GM18519 (cell line): Measurements from ENCODE around the gene CIB4.

ENCODE experiments used
- ATAC-seq: cut with Tn5 transposase; IDR thresholded peaks from one replicate; pipeline ENCODE4 v1.9.1; 2021; ENCODE audit warnings: mild to moderate bottlenecking, moderate library complexity; ENCODE audit not compliant: unreplicated experiment, low FRiP score

Gene CIB4

DNA sequence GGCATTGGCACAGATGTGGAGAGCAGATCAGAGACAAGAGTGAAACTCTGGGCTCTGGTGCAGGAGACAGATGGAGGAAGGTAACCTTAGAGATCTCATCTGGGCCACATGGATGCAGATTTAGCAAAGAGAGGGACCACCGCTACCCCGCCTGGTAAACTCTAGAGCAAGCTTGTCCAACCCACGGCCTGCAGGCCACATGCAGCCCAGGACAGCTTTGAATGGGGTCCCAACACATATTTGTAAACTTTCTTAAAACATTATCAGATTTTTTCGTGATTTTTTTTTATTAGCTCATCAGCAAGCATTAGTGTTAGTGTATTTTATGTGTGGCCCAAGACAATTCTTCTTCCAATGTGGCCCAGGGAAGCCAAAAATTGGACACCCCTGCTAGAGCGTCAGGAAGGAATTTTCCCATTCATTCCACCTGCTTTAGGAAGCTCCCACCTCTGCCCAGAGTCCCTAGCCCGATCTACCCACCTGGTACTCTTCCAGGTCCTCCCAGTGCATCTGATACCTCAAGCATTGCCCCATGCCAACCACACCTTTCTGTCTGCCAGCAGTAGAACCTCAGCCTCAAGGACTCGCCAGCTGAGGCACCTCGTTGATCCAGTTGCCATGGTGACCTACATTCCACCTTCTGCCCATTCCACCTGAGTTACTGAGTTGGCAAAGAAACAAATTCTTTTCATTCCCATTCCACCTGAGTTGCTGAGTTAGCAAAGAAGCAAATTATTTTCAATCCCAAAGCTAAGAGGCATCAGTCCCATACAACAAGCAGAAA, at the start of gene CIB4:
Gene CIB4 (minus strand): TSS at position 586 of the 784 bp plus-strand sequence. CDS start 52 bp downstream, at position 534.
- ATAC-seq = no peak

DNA sequence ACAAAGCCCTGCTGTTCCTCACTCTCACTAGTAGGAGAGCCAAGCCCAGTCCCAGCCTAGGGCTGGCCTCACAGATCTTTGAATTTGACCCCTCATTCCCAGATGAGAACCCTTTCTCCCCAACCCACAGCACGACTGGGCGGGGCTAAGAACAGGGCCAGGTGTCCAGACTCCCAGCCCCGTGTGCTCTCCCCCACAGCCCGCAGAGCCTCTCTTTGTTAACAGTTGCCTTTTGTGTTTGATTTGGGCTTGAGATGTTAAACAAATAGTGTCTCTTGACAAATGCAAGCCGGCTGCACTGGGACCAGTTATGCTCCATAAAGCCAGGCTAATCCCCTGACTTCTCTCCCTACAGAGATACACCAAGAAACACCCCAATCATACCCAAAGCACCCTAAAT, 46.6 kb upstream of the CIB4 start:
- ATAC-seq = no peak

DNA sequence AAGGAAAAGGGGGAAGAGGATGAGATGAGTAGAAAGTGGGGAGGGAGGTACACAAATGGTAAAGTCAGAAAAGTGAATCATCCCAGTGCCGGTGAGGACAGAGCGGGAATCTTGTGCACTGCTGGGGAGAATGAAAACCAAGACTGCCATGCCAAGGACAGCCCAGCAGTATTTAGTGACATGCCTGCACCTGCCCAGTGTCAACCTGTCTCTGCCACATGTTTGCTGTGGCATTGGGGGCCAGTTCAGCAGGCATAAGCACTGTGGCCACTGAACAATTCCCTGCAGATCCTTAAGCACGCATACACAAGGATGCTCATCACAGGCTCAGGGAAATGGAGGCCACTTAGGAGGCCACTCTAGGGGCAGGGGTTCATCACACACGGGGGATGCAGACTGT, 46.2 kb upstream of the CIB4 start:
- no peak for ATAC-seq

DNA sequence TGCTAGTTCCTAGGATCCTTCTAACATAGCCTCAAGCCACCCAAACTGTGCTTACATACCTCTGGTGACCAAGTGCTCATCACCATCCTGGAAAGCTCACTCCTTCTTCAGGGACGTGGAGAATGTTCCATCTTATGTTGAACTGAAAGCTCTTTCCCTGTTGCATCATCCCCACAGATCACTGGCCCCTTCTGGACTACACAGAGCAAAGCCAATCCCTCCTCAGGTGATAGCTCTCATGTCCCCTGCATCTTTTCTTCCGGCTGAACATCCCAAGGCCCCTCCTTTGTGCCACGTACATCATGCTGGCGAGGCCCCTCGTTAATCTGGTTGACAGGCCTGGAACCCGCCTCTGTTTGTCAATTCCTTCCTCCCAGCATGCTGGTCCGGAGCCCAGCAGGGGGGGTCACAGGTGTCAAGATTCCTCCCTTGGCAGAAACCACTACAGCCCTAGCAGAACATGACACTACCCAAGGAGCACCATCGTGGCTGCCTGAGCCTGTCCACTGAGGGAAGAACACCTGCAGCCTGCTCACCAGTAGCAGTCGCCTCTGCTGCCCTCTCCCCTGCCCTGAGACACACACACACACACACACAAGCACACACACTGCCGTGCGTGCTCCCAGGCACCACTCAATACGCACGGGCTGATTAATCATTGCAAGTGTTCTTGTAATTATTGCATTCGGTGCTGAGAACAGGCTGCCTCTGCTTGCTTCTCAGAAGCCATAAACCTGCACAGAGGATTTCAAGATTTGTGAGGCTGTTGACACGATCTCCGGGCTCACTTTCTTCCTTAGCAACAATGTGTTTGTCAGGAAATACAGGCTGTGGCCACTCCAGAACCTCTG, 45.0 kb upstream of the CIB4 start:
- ATAC-seq = no peak

DNA sequence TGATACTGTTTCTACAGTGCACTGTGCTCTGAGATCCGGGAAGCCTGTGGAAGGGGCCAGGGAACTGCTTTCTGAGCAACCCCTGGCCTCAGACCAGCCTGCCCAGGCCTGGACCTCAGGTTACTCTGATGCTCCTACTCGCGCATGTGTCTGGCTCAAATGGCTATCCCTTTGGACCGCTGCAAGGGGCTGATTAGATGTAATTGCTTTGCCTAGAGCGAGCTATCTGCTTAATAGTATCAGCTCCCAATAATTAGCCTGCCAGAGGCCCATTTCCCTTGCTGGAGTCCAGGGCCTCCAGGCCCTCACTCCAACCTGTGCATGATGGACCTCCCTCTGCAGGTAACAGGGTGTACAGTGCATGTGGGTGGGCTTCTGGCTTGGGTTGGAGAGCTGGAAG, 44.2 kb upstream of the CIB4 start:
- no peak for ATAC-seq

DNA sequence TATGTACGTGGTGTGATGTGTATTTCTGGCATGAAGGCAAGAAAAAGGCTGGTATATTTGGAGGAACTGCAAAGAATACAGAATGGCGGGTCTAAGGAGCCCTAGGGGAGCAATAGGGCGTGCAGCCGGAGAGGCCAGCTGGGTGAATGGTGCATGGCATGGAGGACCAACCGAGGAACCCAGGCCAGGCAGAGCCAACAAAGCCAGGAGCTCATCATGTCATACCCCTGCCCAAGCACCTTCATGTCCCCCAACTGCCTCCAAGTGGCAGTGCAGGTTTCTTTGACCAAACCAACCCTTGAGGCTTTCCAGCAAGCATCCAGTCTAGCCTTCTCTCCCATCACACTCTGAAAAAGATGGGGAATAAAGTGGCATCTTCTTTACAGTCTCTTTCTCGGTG, 42.4 kb upstream of the CIB4 start:
- no peak for ATAC-seq

DNA sequence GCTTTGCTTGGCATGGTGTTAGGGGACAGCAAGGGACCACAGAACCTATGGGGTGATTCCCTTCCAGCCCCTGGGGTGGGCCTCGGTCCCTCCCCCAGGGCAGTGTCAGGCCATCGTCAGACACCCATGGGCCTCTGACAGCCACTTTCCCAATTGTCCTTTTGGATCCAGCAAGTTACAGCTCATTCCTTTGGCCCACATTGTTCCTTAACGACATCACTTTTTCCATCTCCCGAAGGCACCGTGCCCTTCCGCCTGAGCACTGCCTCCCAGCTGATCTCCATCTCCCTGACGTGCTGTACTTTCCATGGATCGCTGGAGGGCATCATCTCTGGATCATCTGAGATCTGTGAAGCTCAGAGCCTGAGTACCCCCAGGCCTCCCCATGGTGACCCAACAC, 41.0 kb upstream of the CIB4 start:
- no peak for ATAC-seq

DNA sequence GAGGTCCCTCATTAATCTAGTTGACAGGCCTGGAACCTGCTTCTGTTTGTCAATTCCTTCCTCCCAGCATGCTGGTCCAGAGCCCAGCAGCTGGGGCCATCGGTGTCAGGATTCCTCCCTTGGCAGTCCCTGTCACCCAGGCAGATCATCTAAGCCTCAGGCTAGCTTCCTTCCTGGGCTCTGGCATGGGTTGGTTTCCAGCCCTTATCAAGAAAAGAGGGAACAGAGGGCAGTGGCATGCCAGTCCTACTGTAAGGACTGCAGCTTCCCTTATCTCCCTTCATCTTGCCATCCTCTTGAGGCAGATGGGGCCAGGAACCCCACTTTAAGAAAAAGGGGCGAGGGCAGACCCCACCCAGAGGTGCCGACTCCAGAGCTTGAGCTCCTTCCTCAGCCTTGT, 40.5 kb upstream of the CIB4 start:
- ATAC-seq = no peak

DNA sequence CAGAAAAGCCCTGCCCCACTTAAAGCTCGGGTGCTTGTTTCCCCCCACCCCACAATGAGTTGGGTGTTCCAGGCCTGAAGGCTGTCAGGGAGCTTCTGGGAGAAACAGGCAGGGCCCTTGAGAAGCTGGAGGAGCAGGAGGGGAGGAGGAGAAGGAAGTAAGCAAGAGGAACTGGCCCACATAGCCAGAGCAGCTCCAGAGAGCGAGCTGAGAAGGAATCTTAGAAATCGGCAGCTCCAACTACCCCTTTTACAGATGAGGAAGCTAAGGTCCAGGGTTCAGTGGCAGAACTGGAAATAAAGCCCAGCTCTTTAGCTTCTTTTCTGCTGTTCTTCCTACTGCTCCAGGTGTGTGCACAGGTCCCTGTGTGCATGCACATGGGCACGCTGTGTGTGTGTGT, 38.7 kb upstream of the CIB4 start:
- no peak for ATAC-seq

DNA sequence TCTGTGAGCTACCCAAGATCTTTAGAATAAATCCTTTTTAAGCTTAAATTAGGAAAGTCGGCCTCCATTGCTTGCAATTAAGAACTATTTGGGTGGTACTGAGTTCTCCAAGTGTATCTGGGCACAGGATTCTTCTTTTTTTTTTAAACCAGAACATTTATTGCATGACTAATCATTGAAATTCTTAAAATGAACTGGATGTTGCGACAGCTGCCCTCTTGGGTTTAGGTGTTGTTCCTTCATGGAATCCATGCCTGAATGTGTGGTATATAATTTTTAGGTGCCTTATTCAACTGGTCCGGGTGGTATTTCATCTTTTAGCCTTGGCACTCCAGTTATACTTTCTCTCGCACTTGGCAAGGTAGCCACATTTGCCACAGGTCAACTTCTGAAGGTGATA, 36.9 kb upstream of the CIB4 start:
- ATAC-seq = no peak

DNA sequence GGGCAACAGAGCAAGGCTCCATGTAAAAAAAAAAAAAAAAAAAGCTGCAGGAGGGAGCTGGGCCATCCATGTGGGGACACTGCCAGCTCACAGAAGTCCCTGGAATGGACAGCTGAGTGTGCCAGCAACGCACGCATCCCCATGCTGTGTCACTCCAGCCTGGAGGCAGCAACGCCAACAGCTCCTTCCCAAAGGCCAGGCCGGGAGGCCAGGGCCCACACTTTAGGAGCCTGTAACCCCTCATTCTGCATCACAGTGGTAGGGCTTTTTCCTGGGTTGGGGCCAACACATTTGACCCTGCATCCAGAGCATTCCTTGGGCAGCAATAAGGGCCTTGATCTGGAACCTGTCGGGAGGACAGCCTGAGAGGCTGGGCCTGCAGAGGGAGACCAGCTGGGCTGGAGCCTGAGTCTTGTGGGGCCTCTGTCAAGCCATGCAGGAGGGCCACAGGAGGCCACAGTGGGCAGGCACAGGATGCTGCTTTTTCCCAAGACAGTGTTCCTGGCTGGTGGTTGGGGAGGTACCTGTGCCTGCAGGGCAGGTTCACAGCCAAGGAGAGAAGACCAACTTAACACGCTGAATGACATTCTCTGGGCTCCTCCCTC, 34.6 kb upstream of the CIB4 start:
- ATAC-seq = no peak

DNA sequence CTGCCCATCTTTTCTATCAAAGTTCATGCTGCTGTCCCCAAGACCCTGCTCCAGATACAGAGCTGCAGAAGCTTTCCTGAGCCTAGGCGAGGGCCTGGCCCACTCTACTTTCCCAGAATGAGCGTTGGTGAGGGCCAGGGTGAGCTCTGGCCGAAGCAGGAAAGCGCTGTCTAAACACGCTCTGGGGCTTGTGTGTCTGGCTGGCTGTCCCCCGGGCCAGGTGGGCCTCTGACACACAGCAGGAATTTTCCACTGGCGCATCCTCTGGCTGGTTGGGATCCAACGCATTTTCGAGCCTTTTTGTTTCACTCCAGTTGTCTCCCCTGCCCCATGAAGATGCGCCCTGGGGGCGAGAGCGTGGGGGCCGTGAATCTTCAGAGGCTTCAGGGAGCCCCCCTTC, 33.6 kb upstream of the CIB4 start:
- ATAC-seq = no peak

DNA sequence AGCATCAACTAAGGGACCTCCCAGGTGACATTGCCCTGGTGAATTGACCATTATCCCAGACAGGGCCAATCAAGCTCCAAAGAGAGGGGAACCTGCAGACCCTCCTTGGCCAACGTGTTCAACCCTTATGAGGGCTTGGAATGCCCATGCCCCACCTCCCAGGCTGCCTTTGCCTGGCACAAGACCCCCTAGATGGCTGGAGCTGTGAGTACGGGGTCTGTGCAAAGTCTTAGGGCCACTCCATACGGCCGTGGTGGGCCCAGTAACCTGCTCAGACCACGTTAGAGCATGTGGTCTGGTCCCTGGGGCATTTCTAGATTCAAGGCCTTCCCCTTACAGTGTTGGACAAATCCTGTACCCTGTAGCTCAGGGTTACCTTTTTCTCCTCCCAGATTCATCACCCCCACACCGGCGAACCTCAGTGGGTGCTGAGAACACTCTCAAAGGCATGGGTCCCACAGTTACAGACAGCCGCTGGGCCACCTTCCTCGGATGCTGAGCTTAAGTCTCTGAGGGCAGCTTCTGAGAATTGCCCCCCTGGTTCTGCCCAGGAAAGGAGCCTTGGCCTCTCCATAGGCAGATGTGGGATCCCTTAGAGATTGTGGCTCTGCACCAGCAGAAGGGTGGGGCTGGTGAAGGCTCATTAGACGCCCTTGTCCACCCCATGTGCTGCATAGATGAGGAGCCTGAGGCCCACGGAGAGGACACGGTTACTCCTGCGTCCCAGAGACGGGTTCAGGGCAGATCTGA, 33.0 kb upstream of the CIB4 start:
- no peak for ATAC-seq

DNA sequence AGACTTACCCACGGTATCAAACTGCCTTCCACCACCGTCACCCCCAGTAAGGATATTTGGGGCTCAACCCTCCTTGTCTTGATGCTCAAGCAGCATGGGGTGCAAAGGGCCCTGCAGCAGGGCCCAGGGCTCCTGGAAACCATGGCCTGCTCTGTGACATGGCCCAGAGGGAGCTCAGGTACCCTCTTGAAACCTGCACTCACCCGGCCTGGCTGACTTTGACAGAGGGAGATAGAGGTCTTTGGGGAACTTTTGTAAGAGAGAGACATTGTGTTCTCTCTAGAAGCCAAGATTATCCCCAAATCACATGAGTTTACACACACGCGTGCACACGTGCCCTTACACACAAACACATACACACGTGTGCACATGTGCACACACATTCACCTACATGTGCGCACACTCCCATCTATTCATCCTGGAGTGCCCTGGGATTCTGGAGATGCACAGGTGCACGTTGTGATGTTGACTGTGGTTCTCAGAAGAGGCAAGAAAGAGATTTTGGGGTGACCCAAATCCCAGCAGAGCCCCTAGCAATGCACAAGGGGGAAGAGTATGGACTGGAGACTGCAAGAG, 31.7 kb upstream of the CIB4 start:
- no peak for ATAC-seq

DNA sequence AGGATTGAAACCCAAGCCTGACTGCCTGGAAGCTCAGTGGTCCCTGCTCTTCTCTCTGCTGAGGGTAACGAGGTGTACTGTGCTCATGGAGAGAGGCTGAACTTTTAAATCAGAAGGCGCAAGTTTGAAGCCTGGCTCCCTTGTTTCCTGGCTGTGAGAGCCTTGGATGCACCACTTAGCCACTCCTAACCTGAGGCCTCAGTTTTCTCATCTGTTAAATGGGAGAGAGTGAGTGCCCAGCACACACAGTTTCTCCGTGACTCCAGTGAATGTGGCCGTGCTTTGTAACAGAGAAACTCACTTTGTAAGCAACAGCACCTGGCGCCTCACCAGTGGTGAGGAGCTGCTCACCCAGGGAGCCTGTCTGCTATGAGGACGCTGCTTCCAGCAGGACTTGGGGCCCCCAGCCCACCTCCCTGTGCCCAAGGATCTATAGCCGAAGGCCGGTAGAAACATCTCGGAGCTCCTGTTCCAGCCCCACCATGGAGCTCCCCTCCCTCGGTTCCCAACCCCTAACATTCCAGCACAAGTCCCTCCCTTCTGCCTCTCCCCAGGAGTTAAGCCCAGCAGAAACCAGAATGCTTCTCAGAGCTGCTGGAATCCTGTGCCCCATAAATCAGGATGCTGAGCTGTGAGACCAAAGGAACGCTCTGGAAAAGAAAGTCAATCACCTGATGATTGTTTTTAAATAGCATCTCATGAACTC, 31.1 kb upstream of the CIB4 start:
- no peak for ATAC-seq

DNA sequence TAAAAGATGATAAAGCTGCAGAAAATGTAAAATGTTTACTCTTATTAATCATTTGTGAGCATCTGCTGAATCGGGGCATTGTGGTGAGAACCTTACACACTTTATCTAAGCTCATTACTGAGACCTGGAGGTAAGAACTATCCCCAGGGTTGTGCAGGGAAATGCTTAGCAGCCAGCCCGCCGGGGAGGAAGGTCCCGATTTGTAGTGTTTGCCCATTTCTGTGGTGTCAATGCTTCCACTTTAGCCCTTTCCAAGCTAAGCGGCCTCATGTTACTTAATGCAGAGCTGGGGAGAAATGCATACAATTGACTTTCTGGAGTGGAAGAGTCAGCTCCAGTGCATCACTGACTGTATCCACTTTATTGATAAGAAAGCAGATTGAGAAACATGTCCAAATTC, 30.5 kb upstream of the CIB4 start:
- ATAC-seq = no peak

DNA sequence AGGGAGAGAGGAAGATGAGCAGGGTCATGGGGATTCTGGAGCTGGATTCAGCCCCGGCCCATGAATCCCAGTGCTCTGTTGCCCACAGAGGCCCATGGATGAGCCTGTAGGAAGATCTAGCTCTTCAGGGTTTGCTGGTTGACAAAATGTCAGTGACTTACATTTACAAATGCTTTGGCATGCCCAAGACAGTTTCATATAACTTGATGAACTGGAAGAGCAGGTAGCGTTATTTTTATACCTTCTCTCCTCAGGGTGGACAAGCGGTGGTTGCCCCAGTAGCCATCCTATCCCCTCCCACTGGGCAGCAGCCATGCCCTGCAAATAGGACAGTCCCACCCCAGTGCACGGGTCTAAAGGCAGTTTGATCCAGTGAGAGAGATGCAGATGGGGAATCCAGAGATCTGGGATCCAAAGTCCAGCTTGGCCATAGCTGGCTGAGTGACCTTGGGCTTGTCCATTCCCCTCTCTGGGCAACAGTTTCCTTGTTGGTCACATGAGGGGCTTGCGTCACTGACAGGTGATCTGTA, 29.8 kb upstream of the CIB4 start:
- ATAC-seq = no peak

DNA sequence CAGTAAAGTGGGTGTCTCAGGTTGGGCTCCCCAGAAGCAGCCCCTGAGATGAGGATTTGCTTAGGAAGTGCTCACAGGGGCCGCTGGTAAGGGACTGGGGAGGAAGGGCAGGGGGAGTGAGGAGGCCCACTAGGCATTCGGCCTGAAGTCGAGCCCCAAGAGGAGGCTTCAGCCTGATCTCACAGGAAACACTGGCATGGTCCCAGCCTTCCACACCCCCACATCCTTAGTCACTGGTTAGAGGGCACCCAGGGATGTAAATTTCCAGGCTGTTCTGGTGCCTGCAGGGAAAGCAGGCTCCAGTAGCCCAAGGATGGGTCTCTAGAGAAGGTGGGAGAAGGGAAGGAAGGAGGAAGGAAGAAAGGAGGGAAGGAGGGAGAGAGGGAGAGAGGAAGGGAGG, 29.0 kb upstream of the CIB4 start:
- ATAC-seq = no peak

DNA sequence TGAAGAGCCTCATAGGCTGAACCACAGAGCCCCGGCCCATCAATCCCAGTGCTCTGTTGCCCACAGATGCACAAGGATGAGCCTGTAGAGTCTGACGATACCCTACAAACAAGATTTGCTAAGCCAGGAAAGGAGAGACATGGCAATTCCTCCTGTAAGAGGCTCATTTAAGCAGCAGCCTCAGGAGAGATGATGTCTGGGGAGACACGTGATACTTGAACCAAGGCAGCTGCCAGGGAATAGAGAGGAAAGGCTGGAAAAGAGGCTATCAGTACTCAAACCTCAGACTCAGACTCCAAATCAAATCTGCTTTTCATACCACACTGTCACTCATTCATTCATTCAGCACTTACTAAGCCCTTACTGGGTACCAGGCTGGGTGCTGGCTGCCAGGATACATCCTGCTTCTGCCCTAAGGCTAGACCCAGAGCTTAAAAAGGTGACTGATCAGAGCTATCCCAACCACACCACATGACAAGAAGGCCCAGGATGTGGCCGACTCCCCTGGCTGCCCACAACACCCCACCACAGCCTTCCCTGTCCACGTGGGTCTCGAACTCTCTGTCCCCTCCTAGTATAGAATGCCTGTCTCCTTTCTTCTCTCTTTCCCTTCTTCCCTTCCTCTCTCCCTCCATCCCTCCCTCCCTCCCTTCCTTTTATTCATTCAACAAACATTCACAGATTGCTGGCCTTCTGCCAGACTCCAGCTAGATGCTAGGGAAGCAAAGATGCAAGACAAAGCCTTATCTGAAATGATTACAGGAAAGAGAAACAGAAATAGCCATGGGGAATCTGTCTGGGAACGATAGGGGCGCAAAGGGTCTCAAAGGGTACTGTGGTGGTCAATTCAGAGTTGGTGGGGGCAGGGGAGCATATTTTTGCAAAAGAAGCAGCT, 27.9 kb upstream of the CIB4 start:
- ATAC-seq = no peak
